Measurements from ENCODE around the gene GRM2.
"Not testable (repeated sequence)": the region's sequence is repeated elsewhere in the genome, so short reads cannot be mapped to it uniquely, and the experiment has no call there.

GRCh38 chr3:51753763-51754750 lies 47.2 kb downstream of the GRM2 start:
- TF ChIP-seq EZH2 (IDR thresholded peaks at IDR 0.05; ENCODE audit: borderline replicate concordance, low read depth, low read length, severe bottlenecking); CTCF (IDR thresholded peaks at IDR 0.05; ENCODE audit: borderline replicate concordance, extremely low read depth, low read length, poor library complexity, severe bottlenecking): not testable (repeated sequence)

Measured in DND-41 (cell line).